Panc1 (cell line): ENCODE results near the gene SOX30. TPM values are rescaled to one million over a fixed set of nuclear protein-coding genes. Genes with fewer than 3 reads are reported as not detected.

Experiments
- ATAC-seq: fragments of 200-7000 bp; cut with Tn5 transposase; 2 replicates; pipeline ENCODE4 v1.9.1; 2020; ENCODE audit warnings: mild to moderate bottlenecking, moderate library complexity
- BruUV-seq: library from RNA; stranded (reverse); fragments of 400-500 nt; replicated peaks from 2 replicates; lab custom pipeline; 2021; lab: Mats Ljungman, UMichigan
- CTCF ChIA-PET: fragments of 300-600 bp; sonication (Branson Sonifier 250); formaldehyde crosslinking; loops from one replicate; lab custom pipeline; 2022; ENCODE audit warnings: antibody characterized with exemption; lab: Charles Lee
- POLR2A ChIA-PET: fragments of 300-600 bp; sonication (Branson Sonifier 250); formaldehyde crosslinking; loops from one replicate; lab custom pipeline; 2022; ENCODE audit warnings: antibody characterized with exemption; lab: Charles Lee
- DNase-seq: peaks from one replicate; pipeline ENCODE4 v3.0.0-alpha.2; 2010; ENCODE audit warnings: low read depth, low spot score
- H3K27ac ChIP-seq: 2 replicates; pipeline ENCODE4 v1.5.1; 2011; ENCODE audit warnings: mild to moderate bottlenecking, low read length, inconsistent platforms
- H3K27me3 ChIP-seq: fragments of 200-500 bp; sonication (Bioruptor generic); 2 replicates; pipeline ENCODE4 v1.6.0; 2014; ENCODE audit warnings: low read length, inconsistent platforms; ENCODE audit not compliant: control insufficient read depth, insufficient read depth
- H3K36me3 ChIP-seq: fragments of 200-500 bp; sonication (Bioruptor generic); 2 replicates; pipeline ENCODE4 v1.5.1; 2014; ENCODE audit warnings: inconsistent platforms, mild to moderate bottlenecking, low read length, moderate library complexity; ENCODE audit not compliant: control insufficient read depth, insufficient read depth
- H3K4me1 ChIP-seq: 2 replicates; pipeline ENCODE4 v1.5.1; 2011; ENCODE audit warnings: inconsistent platforms, mild to moderate bottlenecking, low read length, moderate library complexity; ENCODE audit not compliant: control insufficient read depth, insufficient read depth
- H3K4me3 ChIP-seq, 2 experiments: 2 replicates each; pipeline ENCODE4 v1.5.1; 2011 to 2012; ENCODE audit warnings: low read depth in 2 of 2, low read length in 2 of 2, mild to moderate bottlenecking in 2 of 2, inconsistent platforms in 1 of 2, moderate library complexity in 1 of 2
- H3K9me3 ChIP-seq: fragments of 200-500 bp; sonication (Bioruptor generic); 2 replicates; pipeline ENCODE4 v1.5.1; 2014; ENCODE audit warnings: low read depth, mild to moderate bottlenecking, inconsistent platforms, low read length, moderate library complexity; ENCODE audit not compliant: control insufficient read depth, insufficient read depth
- CTCF ChIP-seq: fragments of 450-650 bp; IDR thresholded peaks from 2 replicates; pipeline ENCODE4 v1.5.1; 2017; ENCODE audit warnings: mild to moderate bottlenecking
- POLR2AphosphoS5 ChIP-seq: IDR thresholded peaks from 2 replicates; pipeline ENCODE4 v1.6.1; 2012; ENCODE audit warnings: mild to moderate bottlenecking, low read depth, low read length, moderate library complexity
- REST ChIP-seq, 2 experiments: IDR thresholded peaks; 2 replicates each; pipeline ENCODE4 v1.6.1; 2011 to 2012; ENCODE audit warnings: low read depth in 2 of 2, control low read depth in 1 of 2, low read length in 1 of 2, mild to moderate bottlenecking in 1 of 2, moderate library complexity in 1 of 2; ENCODE audit not compliant: insufficient read depth in 1 of 2
- SIN3A ChIP-seq: IDR thresholded peaks from 2 replicates; pipeline ENCODE4 v1.6.1; 2012; ENCODE audit warnings: low read depth, mild to moderate bottlenecking, low read length, moderate library complexity, borderline replicate concordance; ENCODE audit not compliant: insufficient read depth
- TCF7L2 ChIP-seq: IDR thresholded peaks from 2 replicates; pipeline ENCODE4 v1.6.1; 2011; ENCODE audit warnings: mild to moderate bottlenecking, low read depth, low read length, inconsistent platforms
- in situ Hi-C: cut with HindIII; loops from 2 replicates; pipeline ENCODE4 v1.10.0; 2016; ENCODE audit warnings: low sequenced_read_pairs, low pct_unique_long_range_greater_than_20kb
- intact Hi-C: fragments of 100-400 bp; cut with micrococcal nuclease; formaldehyde crosslinking; loops from one replicate; pipeline ENCODE4 v1.10.0; 2022; ENCODE audit not compliant: unreplicated experiment
- total RNA-seq: library from RNA; stranded (reverse); gene quantifications from one replicate; pipeline ENCODE4 v1.2.1, GENCODE V29; 2021; ENCODE audit not compliant: unreplicated experiment

The SOX30 gene
- total RNA-seq, 1 experiment from 2014 or later: not detected

- no peaks in the 10 kb centered on the region for H3K4me1 ChIP-seq
- ChIA-PET POLR2A (no interaction called here), CTCF (no interaction called here)
- H3K9me3 ChIP-seq: no peaks in the 10 kb centered on the region
- H3K4me3 ChIP-seq: no peak overlapping the region
- intact Hi-C loops (no loop called here), in situ Hi-C loops (no loop called here)
- no peak for DNase-seq
- H3K36me3 ChIP-seq: no peaks in the 10 kb centered on the region
- H3K27ac ChIP-seq: no peak overlapping the region
- TF ChIP-seq SIN3A: no peak
- no peak for TF ChIP-seq POLR2AphosphoS5
- TF ChIP-seq REST (IDR thresholded peaks at IDR 0.05; ENCODE audit: insufficient read depth in 1 of 2, low read depth in 2 of 2, low read length in 1 of 2): no peak
- TF ChIP-seq TCF7L2: no peak
- TF ChIP-seq CTCF: no peak
- H3K27me3 ChIP-seq: 0 out of 2 replicates have a peak, but pooled peaks cover under 1% of the 10 kb centered on the region
- BruUV-seq: no TSS peak
- ATAC-seq: no peak
These were observed 21.9 kb downstream of the SOX30 start for GRCh38 chr5:157630341-157630740.

GRCh38 chr5:157626831-157627230 is 25.4 kb downstream of the SOX30 start:
- CTCF ChIA-PET: no interaction called here
- ATAC-seq: no peak

More at GRCh38 chr5:157626831-157627230, 25.4 kb downstream of the SOX30 start:
- no peak for TF ChIP-seq POLR2AphosphoS5
- no peak for TF ChIP-seq SIN3A
- no peak for TF ChIP-seq TCF7L2
- TF ChIP-seq CTCF: no peak
- TF ChIP-seq REST (IDR thresholded peaks at IDR 0.05; ENCODE audit: insufficient read depth in 1 of 2, low read depth in 2 of 2, low read length in 1 of 2): no peak
- BruUV-seq: no TSS peak
- in situ Hi-C loops: no loop called here
- Histone ChIP-seq H3K27me3 (0 out of 2 replicates have a peak, but pooled peaks cover 5% of the 10 kb centered on the region), H3K9me3 (no peaks in the 10 kb centered on the region), H3K27ac (no peak overlapping the region), H3K4me3 (no peak overlapping the region), H3K36me3 (no peaks in the 10 kb centered on the region), H3K4me1 (no peaks in the 10 kb centered on the region)
- POLR2A ChIA-PET: no interaction called here
- no peak for DNase-seq
- intact Hi-C loops: no loop called here
